K562 (cell line): ENCODE data around the gene CD22. TPM values are rescaled to one million over a fixed set of nuclear protein-coding genes. Genes with fewer than 3 reads are reported as not detected.
A peak's percentile ranks its signal among the peaks of the same experiment; 100 is the strongest.

ENCODE experiments used
- ATAC-seq: fragments of 200-7000 bp; cut with Tn5 transposase; 3 replicates; pipeline ENCODE4 v1.9.1; 2020; ENCODE audit warnings: moderate library complexity
- BruUV-seq: library from RNA; stranded (reverse); fragments of 400-500 nt; replicated peaks from 2 replicates; lab custom pipeline; 2021; lab: Mats Ljungman, UMichigan
- CTCF ChIA-PET: fragments of 300-600 bp; formaldehyde crosslinking; extraction: SDS; loops from one replicate; lab custom pipeline; 2021; ENCODE audit warnings: low intra/inter-chr PET ratio; lab: Yijun Ruan, JAX
- POLR2A ChIA-PET: fragments of 300-600, 350-650 bp; sonication (Branson Sonifier 250); formaldehyde crosslinking; extraction: SDS; loops from one replicate; lab custom pipeline; 2021; ENCODE audit warnings: antibody characterized with exemption, inconsistent platforms; lab: Yijun Ruan, JAX
- DNase-seq, 4 experiments: peaks; one replicate each; pipeline versions ENCODE4 v3.0.0 to v3.0.0-alpha.2; 2011 to 2018; ENCODE audit warnings: low spot score in 3 of 4, mixed read lengths in 3 of 4; ENCODE audit errors: extremely low read depth in 1 of 4
- FAIRE-seq: peaks from 2 replicates; lab custom pipeline; 2011; peaks lifted over from hg19 to GRCh38; lab: Jason Lieb, UNC
- H2AFZ ChIP-seq: 2 replicates; pipeline ENCODE4 v1.6.0; 2011; ENCODE audit warnings: low read depth, low read length, control low read depth, inconsistent platforms
- H3K27ac ChIP-seq: fragments of 200-600 bp; 3 replicates; pipeline ENCODE4 v1.8.0; 2011; ENCODE audit warnings: low read depth, mild to moderate bottlenecking, control low read depth, inconsistent platforms, low read length, moderate library complexity, mixed read lengths; ENCODE audit errors: extremely low read depth
- H3K27me3 ChIP-seq, 2 experiments: fragments of 300-600 bp in 1 of 2; 2 replicates in 1 of 2; 3 replicates in 1 of 2; pipeline versions ENCODE4 v1.6.0 to v1.8.0; 2011; ENCODE audit warnings: inconsistent platforms in 2 of 2, low read length in 2 of 2, mild to moderate bottlenecking in 1 of 2, mixed read lengths in 1 of 2, moderate library complexity in 1 of 2; ENCODE audit not compliant: control insufficient read depth in 2 of 2, insufficient read depth in 2 of 2
- H3K36me3 ChIP-seq: fragments of 300-600 bp; 3 replicates; pipeline ENCODE4 v1.8.0; 2011; ENCODE audit warnings: mild to moderate bottlenecking, low read length, inconsistent platforms; ENCODE audit not compliant: control insufficient read depth, insufficient read depth
- H3K4me1 ChIP-seq, 2 experiments: fragments of 200-600 bp in 1 of 2; replicated peaks in 1 of 2; 2 replicates in 1 of 2; 3 replicates in 1 of 2; pipeline versions ENCODE4 v1.5.1 to v1.8.0; 2011; ENCODE audit warnings: inconsistent platforms in 2 of 2, low read length in 2 of 2, mild to moderate bottlenecking in 1 of 2, mixed read lengths in 1 of 2, moderate library complexity in 1 of 2; ENCODE audit not compliant: control insufficient read depth in 2 of 2, insufficient read depth in 2 of 2
- H3K4me2 ChIP-seq: 2 replicates; pipeline ENCODE4 v1.6.1; 2011; ENCODE audit warnings: low read length, control low read depth, inconsistent platforms, mixed read lengths; ENCODE audit not compliant: insufficient read depth
- H3K4me3 ChIP-seq: fragments of 200-600 bp; sonication (generic), shearing (Covaris generic); 2 replicates; pipeline ENCODE4 v1.5.1; 2016; ENCODE audit warnings: control low read depth, inconsistent platforms
- H3K79me2 ChIP-seq: fragments of 200-600 bp; 3 replicates; pipeline ENCODE4 v1.8.0; 2011; ENCODE audit warnings: low read length, inconsistent platforms; ENCODE audit not compliant: control insufficient read depth, insufficient read depth
- H3K9ac ChIP-seq, 2 experiments: 2 replicates each; pipeline versions ENCODE4 v1.6.0 to v1.6.1; 2011; ENCODE audit warnings: low read depth in 2 of 2, low read length in 2 of 2, control low read depth in 1 of 2, inconsistent platforms in 1 of 2, mild to moderate bottlenecking in 1 of 2, mixed read lengths in 1 of 2; ENCODE audit not compliant: insufficient read depth in 1 of 2
- H3K9me1 ChIP-seq: one replicate; pipeline ENCODE4 v1.6.0; 2011; ENCODE audit warnings: inconsistent platforms, mild to moderate bottlenecking, low read length, moderate library complexity; ENCODE audit not compliant: control insufficient read depth, insufficient read depth
- H3K9me3 ChIP-seq: replicated peaks from 2 replicates; pipeline ENCODE4 v1.5.1; 2011; ENCODE audit warnings: low read depth, low read length, inconsistent platforms; ENCODE audit not compliant: control insufficient read depth, insufficient read depth
- H4K20me1 ChIP-seq: replicated peaks from 2 replicates; pipeline ENCODE4 v1.6.1; 2011; ENCODE audit warnings: low read length, inconsistent platforms, mixed read lengths; ENCODE audit not compliant: control insufficient read depth, insufficient read depth
- ATF4 ChIP-seq: fragments of 450-650 bp; formaldehyde crosslinking; IDR thresholded peaks from 2 replicates; pipeline ENCODE4 v1.4.0; 2022; ENCODE audit warnings: mild to moderate bottlenecking, moderate library complexity
- CEBPB ChIP-seq: fragments of 450-650 bp; IDR thresholded peaks from 2 replicates; pipeline ENCODE4 v1.6.1; 2016; ENCODE audit warnings: missing genetic modification characterization, missing compliant biosample characterization
- CEBPG ChIP-seq, 3 experiments: fragments of 200-800 bp in 1 of 3; sonication (Bioruptor generic) in 1 of 3; sonication (generic) in 1 of 3; formaldehyde crosslinking in 1 of 3; IDR thresholded peaks in 2 of 3; conservative IDR thresholded peaks in 1 of 3; 2 replicates each; pipeline versions ENCODE4 v1.6.1 to v1.8.0; 2016 to 2022; ENCODE audit warnings: missing compliant biosample characterization in 2 of 3, missing genetic modification characterization in 2 of 3, mild to moderate bottlenecking in 1 of 3, missing genetic modification reagents in 1 of 3
- ZBTB43 ChIP-seq: sonication (generic); formaldehyde crosslinking; IDR thresholded peaks from 2 replicates; pipeline ENCODE4 v1.8.0; 2023; ENCODE audit warnings: mild to moderate bottlenecking, missing genetic modification reagents
- ZSCAN32 ChIP-seq: fragments of 450-650 bp; formaldehyde crosslinking; IDR thresholded peaks from 2 replicates; pipeline ENCODE4 v1.4.0; 2020; ENCODE audit warnings: mild to moderate bottlenecking, moderate library complexity
- WGBS: fragments of 100-300 bp; shearing (Covaris generic); methylation state at CpG from one replicate; pipeline ENCODE4 v1.1.6; 2016; ENCODE audit warnings: low coverage, mixed read lengths; ENCODE audit not compliant: insufficient coverage; ENCODE audit errors: missing lambda C conversion rate; 5-methylcytosine and 5-hydroxymethylcytosine counted together
- in situ Hi-C: fragments of 300-500 bp; cut with MboI; formaldehyde crosslinking; loops from 4 replicates; pipeline ENCODE4 v1.15.0; 2018; ENCODE audit warnings: inconsistent platforms, mixed read lengths
- intact Hi-C: fragments of 100-400 bp; cut with micrococcal nuclease; formaldehyde crosslinking; loops from 2 replicates; pipeline ENCODE4 v1.14.2; 2022
- microRNA-seq: library from miRNA; unstranded; fragments of <30 nt; microRNA quantifications from one replicate; pipeline ENCODE4, GENCODE V29; 2018; ENCODE audit warnings: borderline microRNAs expressed
- polyA plus RNA-seq, 8 experiments: library from polyadenylated mRNA; depleted of rRNA in 4 of 8; stranded (reverse) in 5 of 8; unstranded in 3 of 8; fragments of >200 nt; fragmentation: Nextera tagmentation in 2 of 8; fragmentation: Illumina TruSeq in 1 of 8; extraction: Ambion mirVana in 2 of 8; extraction: Trizol in 1 of 8; gene quantifications; 2 replicates each; pipeline versions ENCODE4 v1.2.1 to v1.2.3, GENCODE V29; 2011 to 2014; ENCODE audit warnings: inconsistent platforms in 1 of 8, missing spikeins in 1 of 8
- total RNA-seq, 7 experiments: library from RNA; depleted of rRNA in 6 of 7; stranded (reverse); fragments of >200 nt in 6 of 7; fragmentation: Illumina TruSeq in 2 of 7; extraction: Trizol in 2 of 7; gene quantifications; 2 replicates each; pipeline versions ENCODE4 v1.2.1 to v1.2.3, GENCODE V29; 2011 to 2021; ENCODE audit warnings: low replicate concordance in 1 of 7
- TF ChIP-seq, protein P1 (sequence below), 2 experiments: fragments of 450-650 bp in 1 of 2; sonication (generic) in 1 of 2; formaldehyde crosslinking in 1 of 2; IDR thresholded peaks in 1 of 2; conservative IDR thresholded peaks in 1 of 2; 2 replicates each; pipeline versions ENCODE4 v1.6.1 to v1.8.1; 2016 to 2023; ENCODE audit warnings: mild to moderate bottlenecking in 2 of 2, moderate library complexity in 2 of 2, inconsistent platforms in 1 of 2, missing genetic modification reagents in 1 of 2

CD22 gene
- total and polyA plus RNA-seq, 9 of the 15 experiments (the other 6 are each of a cell fraction or from before 2014, with no cell fraction given) = 0.29 to 5.0 (median 3.5) TPM

DNA sequence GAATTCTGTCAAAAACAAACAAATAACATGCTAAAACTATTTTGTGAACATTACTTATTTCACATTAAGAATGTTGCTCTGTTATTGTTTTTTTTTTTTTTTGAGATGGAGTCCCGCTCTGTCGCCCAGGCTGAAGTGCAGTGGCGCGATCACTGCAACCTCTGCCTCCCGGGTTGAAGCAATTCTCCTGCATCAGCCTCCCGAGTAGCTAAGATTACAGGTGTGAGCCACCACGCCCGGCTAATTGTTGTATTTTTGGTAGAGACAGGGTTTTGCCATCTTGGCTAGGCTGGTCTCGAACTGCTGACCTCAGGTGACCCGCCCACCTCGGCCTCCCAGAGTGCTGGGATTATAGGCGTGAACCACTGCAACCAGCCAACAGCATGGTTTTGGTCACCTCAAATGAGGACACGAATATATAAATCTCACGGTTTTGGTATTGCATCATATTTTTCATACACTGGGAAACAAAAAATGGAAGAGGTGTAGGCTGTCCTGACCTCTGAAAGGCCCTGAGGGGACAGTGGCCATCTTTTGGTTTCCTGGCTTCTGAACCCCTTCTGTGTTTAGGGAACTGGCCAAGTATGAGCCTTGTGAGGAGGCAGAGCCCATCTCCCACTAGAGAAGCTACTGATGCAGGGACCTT lies 67.4 kb downstream of the CD22 start:
- BruUV-seq = no TSS peak
- no peaks in the 10 kb centered on the region for H4K20me1 ChIP-seq
- peaks cover 0 to 10% of the 10 kb centered on the region in 2 experiments; a peak in 3 of 5 replicates for H3K4me1 ChIP-seq
- no peaks in the 10 kb centered on the region; a peak in 1 of 5 replicates for H3K27me3 ChIP-seq
- H3K36me3 ChIP-seq = no peaks in the 10 kb centered on the region
- no peaks in the 10 kb centered on the region for H3K9me3 ChIP-seq
- H3K4me3 ChIP-seq = no peak overlapping the region
- in situ Hi-C loops = no loop called here
- ATAC-seq (no peak), DNase-seq (no peak), FAIRE-seq (no peak)
- CTCF ChIA-PET = interaction anchor here (0.6 kb wide), 1 partner anchor 62 kb away, joined by 3 read pairs; no protein-coding TSS in a partner anchor
- no peak overlapping the region for H3K27ac ChIP-seq
- 43% methylated on average over 12 of the region's 14 CpGs for WGBS
- no peaks in the 10 kb centered on the region for H3K79me2 ChIP-seq
- POLR2A ChIA-PET = interaction anchor here (0.6 kb wide), 2 partner anchors 19 to 309 kb away, joined by 3 read pairs; no protein-coding TSS in a partner anchor
- no peaks in the 10 kb centered on the region for H3K9me1 ChIP-seq
- no peak overlapping the region for H2AFZ ChIP-seq
- no peak overlapping the region for H3K9ac ChIP-seq
- intact Hi-C loops = no loop called here
- no peak overlapping the region for H3K4me2 ChIP-seq
- TF ChIP-seq CEBPB (tag) (peak; percentile 87), ATF4 (CRISPR knock-in tag) (peak; percentile 67), ZSCAN32 (CRISPR knock-in tag) (peak; percentile 61; the same call in 1 of the 2 replicates), CEBPG (CRISPR knock-in tag; IDR thresholded peaks at IDR 0.05) (no peak; the same call in 1 of the 2 replicates), CEBPG (tag; conservative IDR thresholded peaks at IDR 0.05 in 1 of 2, IDR thresholded peaks at IDR 0.05 in 1 of 2) (peak; percentile 79 to 90), ZBTB43 (CRISPR knock-in tag) (no peak)
- TF ChIP-seq, protein P1, sequence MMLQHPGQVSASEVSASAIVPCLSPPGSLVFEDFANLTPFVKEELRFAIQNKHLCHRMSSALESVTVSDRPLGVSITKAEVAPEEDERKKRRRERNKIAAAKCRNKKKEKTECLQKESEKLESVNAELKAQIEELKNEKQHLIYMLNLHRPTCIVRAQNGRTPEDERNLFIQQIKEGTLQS (IDR thresholded peaks at IDR 0.05) = peak; percentile 73
- TF ChIP-seq, protein P1 (CRISPR knock-in tag; conservative IDR thresholded peaks at IDR 0.05) = no peak

Small RNAs within 50 kb of the gene (microRNA-seq; reads per million reads assigned to microRNA genes)
- not detected for gene MIR5196

Other genes with a start within 250 kb of the CD22 start
Only the 7 nearest of the 20 such genes appear.
- 65.1 and 111 TPM in 2 replicates for gene LSR, start 80.2 kb upstream of the CD22 start, total RNA-seq (2014; rRNA removed)
- 10.1 and 11.3 TPM in 2 replicates for gene LSR, start 80.2 kb upstream of the CD22 start, total RNA-seq (2014; rRNA removed; fragmentation: Illumina TruSeq; extraction: Trizol)
- gene LSR, start 80.2 kb upstream of the CD22 start, total RNA-seq (2015; rRNA removed; fragmentation: Illumina TruSeq; extraction: Trizol) = 29.4 and 32.3 TPM in 2 replicates
- 83.3 and 87.9 TPM in 2 replicates for gene LSR, start 80.2 kb upstream of the CD22 start, total RNA-seq (2021)
- 19.6 and 42.8 TPM in 2 replicates for gene LSR, start 80.2 kb upstream of the CD22 start, polyA plus RNA-seq (2011; rRNA removed)
- gene LSR, start 80.2 kb upstream of the CD22 start, polyA plus RNA-seq (2014; fragmentation: Illumina TruSeq; extraction: Trizol) = 28.0 and 61.6 TPM in 2 replicates
- gene LSR, start 80.2 kb upstream of the CD22 start, polyA plus RNA-seq (2014; fragmentation: Nextera tagmentation; extraction: Ambion mirVana) = under 1 TPM; 0.44 to 0.66 TPM
- gene LSR, start 80.2 kb upstream of the CD22 start, polyA plus RNA-seq (2014; rRNA removed) = 39.4 and 47.4 TPM in 2 replicates
- 79.6 and 92.0 TPM in 2 replicates for gene USF2, start 60.2 kb upstream of the CD22 start, total RNA-seq (2014; rRNA removed)
- 27.8 and 31.1 TPM in 2 replicates for gene USF2, start 60.2 kb upstream of the CD22 start, total RNA-seq (2014; rRNA removed; fragmentation: Illumina TruSeq; extraction: Trizol)
- 41.3 and 44.8 TPM in 2 replicates for gene USF2, start 60.2 kb upstream of the CD22 start, total RNA-seq (2015; rRNA removed; fragmentation: Illumina TruSeq; extraction: Trizol)
- 79.6 and 85.1 TPM in 2 replicates for gene USF2, start 60.2 kb upstream of the CD22 start, total RNA-seq (2021)
- gene USF2, start 60.2 kb upstream of the CD22 start, polyA plus RNA-seq (2011; rRNA removed) = 62.5 and 69.2 TPM in 2 replicates
- 57.2 and 58.4 TPM in 2 replicates for gene USF2, start 60.2 kb upstream of the CD22 start, polyA plus RNA-seq (2014; fragmentation: Illumina TruSeq; extraction: Trizol)
- gene USF2, start 60.2 kb upstream of the CD22 start, polyA plus RNA-seq (2014; fragmentation: Nextera tagmentation; extraction: Ambion mirVana) = under 1 TPM; 0.27 to 0.34 TPM
- 78.0 and 93.7 TPM in 2 replicates for gene USF2, start 60.2 kb upstream of the CD22 start, polyA plus RNA-seq (2014; rRNA removed)
- not detected in 2 replicates for gene HAMP, start 46.7 kb upstream of the CD22 start, total RNA-seq (2014; rRNA removed)
- gene HAMP, start 46.7 kb upstream of the CD22 start, total RNA-seq (2014; rRNA removed; fragmentation: Illumina TruSeq; extraction: Trizol) = 0.29 TPM in 1 of 2 replicates, not detected in the other
- gene HAMP, start 46.7 kb upstream of the CD22 start, total RNA-seq (2015; rRNA removed; fragmentation: Illumina TruSeq; extraction: Trizol) = 0.57 TPM in 1 of 2 replicates, not detected in the other
- gene HAMP, start 46.7 kb upstream of the CD22 start, total RNA-seq (2021) = 0.29 TPM in 2 replicates
- gene HAMP, start 46.7 kb upstream of the CD22 start, polyA plus RNA-seq (2011; rRNA removed) = 0.26 and 0.39 TPM in 2 replicates
- gene HAMP, start 46.7 kb upstream of the CD22 start, polyA plus RNA-seq (2014; fragmentation: Illumina TruSeq; extraction: Trizol) = 0.64 and 1.1 TPM in 2 replicates
- 1 to 10 TPM in 1 of 2 experiments, under 1 TPM in 1; 0.65 to 1.0 TPM for gene HAMP, start 46.7 kb upstream of the CD22 start, polyA plus RNA-seq (2014; fragmentation: Nextera tagmentation; extraction: Ambion mirVana)
- 0.05 and 0.76 TPM in 2 replicates for gene HAMP, start 46.7 kb upstream of the CD22 start, polyA plus RNA-seq (2014; rRNA removed)
- 6.3 and 9.0 TPM in 2 replicates for gene MAG, start 37.0 kb upstream of the CD22 start, total RNA-seq (2014; rRNA removed)
- gene MAG, start 37.0 kb upstream of the CD22 start, total RNA-seq (2014; rRNA removed; fragmentation: Illumina TruSeq; extraction: Trizol) = 0.67 and 1.1 TPM in 2 replicates
- 2.8 and 4.6 TPM in 2 replicates for gene MAG, start 37.0 kb upstream of the CD22 start, total RNA-seq (2015; rRNA removed; fragmentation: Illumina TruSeq; extraction: Trizol)
- gene MAG, start 37.0 kb upstream of the CD22 start, total RNA-seq (2021) = 6.4 and 7.7 TPM in 2 replicates
- 1.4 and 1.6 TPM in 2 replicates for gene MAG, start 37.0 kb upstream of the CD22 start, polyA plus RNA-seq (2011; rRNA removed)
- 0.61 and 3.3 TPM in 2 replicates for gene MAG, start 37.0 kb upstream of the CD22 start, polyA plus RNA-seq (2014; fragmentation: Illumina TruSeq; extraction: Trizol)
- gene MAG, start 37.0 kb upstream of the CD22 start, polyA plus RNA-seq (2014; fragmentation: Nextera tagmentation; extraction: Ambion mirVana) = under 1 TPM; 0.11 to 0.39 TPM
- 2.9 and 10.0 TPM in 2 replicates for gene MAG, start 37.0 kb upstream of the CD22 start, polyA plus RNA-seq (2014; rRNA removed)
- not detected in 2 replicates for gene FFAR1, start 18.7 kb downstream of the CD22 start, total RNA-seq (2014; rRNA removed)
- gene FFAR1, start 18.7 kb downstream of the CD22 start, total RNA-seq (2014; rRNA removed; fragmentation: Illumina TruSeq; extraction: Trizol) = not detected in 2 replicates
- not detected in 2 replicates for gene FFAR1, start 18.7 kb downstream of the CD22 start, total RNA-seq (2015; rRNA removed; fragmentation: Illumina TruSeq; extraction: Trizol)
- gene FFAR1, start 18.7 kb downstream of the CD22 start, total RNA-seq (2021) = not detected in 2 replicates
- not detected in 2 replicates for gene FFAR1, start 18.7 kb downstream of the CD22 start, polyA plus RNA-seq (2011; rRNA removed)
- gene FFAR1, start 18.7 kb downstream of the CD22 start, polyA plus RNA-seq (2014; fragmentation: Illumina TruSeq; extraction: Trizol) = not detected in 2 replicates
- gene FFAR1, start 18.7 kb downstream of the CD22 start, polyA plus RNA-seq (2014; fragmentation: Nextera tagmentation; extraction: Ambion mirVana) = not detected
- not detected in 2 replicates for gene FFAR1, start 18.7 kb downstream of the CD22 start, polyA plus RNA-seq (2014; rRNA removed)
- gene FFAR3, start 29.3 kb downstream of the CD22 start, total RNA-seq (2014; rRNA removed) = not detected in 2 replicates
- not detected in 2 replicates for gene FFAR3, start 29.3 kb downstream of the CD22 start, total RNA-seq (2014; rRNA removed; fragmentation: Illumina TruSeq; extraction: Trizol)
- not detected in 2 replicates for gene FFAR3, start 29.3 kb downstream of the CD22 start, total RNA-seq (2015; rRNA removed; fragmentation: Illumina TruSeq; extraction: Trizol)
- gene FFAR3, start 29.3 kb downstream of the CD22 start, total RNA-seq (2021) = not detected in 2 replicates
- gene FFAR3, start 29.3 kb downstream of the CD22 start, polyA plus RNA-seq (2011; rRNA removed) = not detected in 2 replicates
- gene FFAR3, start 29.3 kb downstream of the CD22 start, polyA plus RNA-seq (2014; fragmentation: Illumina TruSeq; extraction: Trizol) = not detected in 2 replicates
- gene FFAR3, start 29.3 kb downstream of the CD22 start, polyA plus RNA-seq (2014; fragmentation: Nextera tagmentation; extraction: Ambion mirVana) = not detected
- not detected in 2 replicates for gene FFAR3, start 29.3 kb downstream of the CD22 start, polyA plus RNA-seq (2014; rRNA removed)
- not detected in 2 replicates for gene GPR42, start 41.9 kb downstream of the CD22 start, total RNA-seq (2014; rRNA removed)
- gene GPR42, start 41.9 kb downstream of the CD22 start, total RNA-seq (2014; rRNA removed; fragmentation: Illumina TruSeq; extraction: Trizol) = not detected in 2 replicates
- gene GPR42, start 41.9 kb downstream of the CD22 start, total RNA-seq (2015; rRNA removed; fragmentation: Illumina TruSeq; extraction: Trizol) = not detected in 2 replicates
- gene GPR42, start 41.9 kb downstream of the CD22 start, total RNA-seq (2021) = not detected in 2 replicates
- gene GPR42, start 41.9 kb downstream of the CD22 start, polyA plus RNA-seq (2011; rRNA removed) = not detected in 2 replicates
- gene GPR42, start 41.9 kb downstream of the CD22 start, polyA plus RNA-seq (2014; fragmentation: Illumina TruSeq; extraction: Trizol) = not detected in 2 replicates
- gene GPR42, start 41.9 kb downstream of the CD22 start, polyA plus RNA-seq (2014; fragmentation: Nextera tagmentation; extraction: Ambion mirVana) = not detected
- gene GPR42, start 41.9 kb downstream of the CD22 start, polyA plus RNA-seq (2014; rRNA removed) = not detected in 2 replicates